NCI-H2081 treated with DMSO at 0.1 percent for 48 hours (cell line): ENCODE data around the gene UNC5C.

Source experiments
- DNase-seq: peaks from one replicate; lab custom pipeline; 2025; lab: John Stamatoyannopoulos, UW

Gene UNC5C

DNA sequence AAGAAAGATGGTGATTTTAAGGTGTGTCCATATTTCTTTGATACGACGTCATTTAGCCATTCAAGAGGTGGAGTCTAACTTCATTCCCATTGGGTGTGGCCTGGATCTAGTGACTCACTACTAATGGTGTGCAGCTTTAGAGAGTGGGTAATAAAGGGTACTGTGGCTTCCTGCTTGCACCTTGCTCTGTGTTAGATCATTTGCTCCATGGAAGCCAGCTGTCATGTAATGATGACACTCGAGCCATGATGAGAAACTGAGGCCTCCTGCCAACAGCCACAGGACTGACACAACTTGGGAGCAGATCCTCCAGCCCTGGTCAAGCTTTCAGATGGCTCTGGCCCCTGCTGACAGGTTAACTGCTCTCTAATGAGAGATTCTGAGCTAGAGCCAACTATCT lies 82.0 kb downstream of the UNC5C start:
- DNase-seq: no peak

DNA sequence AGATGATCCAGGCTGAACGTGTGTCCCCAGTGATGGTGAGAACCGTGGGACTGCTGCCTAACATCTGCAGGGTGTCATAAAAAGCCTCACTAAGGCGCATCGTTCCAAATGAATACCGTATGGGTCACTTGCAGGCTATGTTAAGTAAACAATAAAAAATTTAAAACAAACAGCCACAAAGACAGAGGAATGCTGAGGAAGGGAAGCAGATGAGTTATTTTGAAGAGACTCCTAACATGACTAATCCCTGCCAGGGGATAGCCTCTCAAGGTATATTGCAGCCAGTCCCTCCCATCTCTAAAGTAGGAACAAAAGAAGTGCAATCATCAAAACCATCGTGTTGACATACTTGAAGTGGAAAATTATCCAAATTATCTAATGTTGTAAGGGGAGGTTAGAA lies 83.8 kb downstream of the UNC5C start:
- no peak for DNase-seq

GRCh38 chr4:95462921-95463320 lies 85.9 kb downstream of the UNC5C start:
- DNase-seq: no peak

GRCh38 chr4:95457353-95457752 lies 91.4 kb downstream of the UNC5C start:
- no peak for DNase-seq

DNA sequence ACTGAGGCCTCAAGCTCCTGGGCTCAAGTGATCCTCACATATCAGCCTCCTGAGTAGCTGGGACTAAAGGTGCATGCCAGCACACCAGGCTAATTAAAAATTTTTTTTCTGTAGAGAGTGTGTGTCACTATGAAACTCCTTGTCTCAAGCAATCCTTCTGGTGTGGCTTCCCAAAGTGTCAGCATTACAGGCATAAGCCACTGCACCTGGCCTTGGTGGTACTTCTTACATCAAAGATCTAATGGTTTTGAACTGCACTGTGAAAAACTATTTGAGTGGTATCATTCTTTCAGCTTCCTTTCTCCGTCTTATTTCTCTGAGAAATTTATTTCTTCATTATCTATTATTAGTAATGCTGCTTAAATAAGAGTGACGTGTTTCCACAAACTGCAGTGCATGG lies 98.5 kb downstream of the UNC5C start:
- no peak for DNase-seq

- no peak for DNase-seq
These were observed 102.6 kb downstream of the UNC5C start for GRCh38 chr4:95446173-95446572.

- DNase-seq: no peak
These were observed 103.5 kb downstream of the UNC5C start for GRCh38 chr4:95445251-95445650.

GRCh38 chr4:95444812-95445211 lies 104.0 kb downstream of the UNC5C start:
- no peak for DNase-seq

- no peak for DNase-seq
These were observed 108.9 kb downstream of the UNC5C start for GRCh38 chr4:95439896-95440295.

- DNase-seq: no peak
These were observed 109.7 kb downstream of the UNC5C start for GRCh38 chr4:95439071-95439470.

- no peak for DNase-seq
These were observed 116.3 kb downstream of the UNC5C start for GRCh38 chr4:95432466-95432865.

GRCh38 chr4:95431678-95432077 lies 117.1 kb downstream of the UNC5C start:
- no peak for DNase-seq

GRCh38 chr4:95429416-95429815 lies 119.4 kb downstream of the UNC5C start:
- DNase-seq: no peak

DNA sequence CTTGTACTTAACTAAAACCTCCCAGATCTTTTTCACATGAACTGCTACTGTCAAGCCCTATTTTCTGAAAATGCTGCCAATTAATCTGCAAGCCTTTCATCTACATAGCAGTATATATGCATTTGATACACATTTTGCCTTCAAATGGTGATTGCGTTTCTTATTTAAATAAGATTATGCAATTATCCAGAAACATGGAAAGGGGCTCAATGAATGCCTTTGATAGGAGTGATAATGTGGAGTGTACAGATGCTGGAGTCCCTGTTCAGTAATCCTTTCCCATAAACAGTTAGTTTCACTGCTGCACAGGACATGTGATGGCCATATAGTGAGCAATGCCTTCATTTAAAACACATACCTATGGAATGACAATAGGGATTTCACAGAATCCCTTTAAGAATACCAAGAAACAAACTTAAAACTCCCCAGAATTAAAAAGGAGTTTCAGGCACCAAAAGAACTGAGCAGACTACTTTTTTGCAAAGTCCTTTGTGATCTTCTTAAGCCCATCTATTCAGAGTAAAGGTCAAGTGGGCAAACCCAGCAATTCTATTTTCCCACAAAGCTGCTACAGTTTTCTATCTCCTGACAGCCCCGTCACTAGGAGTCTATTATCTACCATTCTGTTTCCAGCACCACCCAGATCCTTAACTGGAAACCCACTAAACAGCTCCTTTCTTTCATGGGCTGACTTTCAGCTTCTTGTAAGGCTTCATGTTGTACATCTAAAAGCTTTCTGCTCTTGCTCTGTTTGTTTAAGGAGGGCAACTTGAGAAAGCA lies 120.3 kb downstream of the UNC5C start:
- no peak for DNase-seq

DNA sequence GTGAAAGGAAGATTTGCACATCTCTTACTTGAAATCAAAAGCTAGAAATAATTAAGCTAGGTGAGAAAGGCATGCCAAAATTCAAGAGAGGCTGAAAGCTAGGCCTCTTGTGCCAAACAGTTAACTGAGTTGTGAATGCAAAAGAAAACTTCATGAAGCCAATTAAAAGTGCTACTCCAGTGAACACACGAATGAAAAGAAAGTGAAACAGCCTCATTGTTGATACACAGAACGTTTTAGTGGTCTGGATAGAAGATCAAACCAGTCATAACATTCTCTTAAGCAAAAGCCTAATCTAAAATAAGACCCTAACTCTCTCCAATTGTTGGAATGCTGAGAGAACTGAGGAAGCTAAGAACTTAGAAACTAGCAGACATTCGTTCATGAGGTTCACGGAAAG lies 122.3 kb downstream of the UNC5C start:
- DNase-seq: no peak

DNA sequence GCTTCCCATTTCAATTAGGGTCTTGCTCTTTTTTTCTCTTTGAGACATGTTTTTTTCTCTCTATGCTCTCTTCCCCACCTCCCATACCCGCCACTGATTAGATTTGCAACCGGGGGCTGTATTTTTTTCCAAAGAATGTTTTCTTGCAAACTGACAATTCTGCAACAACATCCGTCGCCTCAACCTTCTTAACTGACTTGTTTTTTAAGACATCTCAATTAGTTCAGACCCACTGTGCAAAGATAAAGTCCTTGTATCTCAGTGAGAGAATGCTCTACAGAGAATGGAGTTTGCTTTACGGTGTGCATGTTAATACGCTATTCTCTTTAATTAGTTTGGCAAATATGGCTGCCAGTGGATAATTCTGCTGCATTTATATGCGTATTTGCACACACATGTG lies 126.3 kb downstream of the UNC5C start:
- no peak for DNase-seq

GRCh38 chr4:95421869-95422268 lies 126.9 kb downstream of the UNC5C start:
- DNase-seq: no peak

DNA sequence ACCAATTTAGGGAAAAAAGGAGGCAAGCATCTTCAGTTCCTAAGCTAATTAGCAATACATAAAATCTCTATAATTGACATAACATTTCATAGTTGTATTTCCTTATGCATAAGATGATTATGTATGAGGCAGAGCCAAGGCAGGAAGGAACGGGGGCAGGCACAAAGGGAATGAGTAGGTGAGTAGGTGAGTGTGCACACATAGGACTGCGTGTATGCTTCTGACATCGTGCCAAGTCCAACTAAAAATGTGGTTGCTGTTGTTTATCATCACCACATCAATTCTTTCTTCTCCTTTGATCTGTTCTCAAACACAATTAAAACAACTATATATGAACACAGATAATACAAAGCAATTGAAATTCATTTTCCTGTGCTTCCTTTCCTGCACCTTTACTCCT lies 131.2 kb downstream of the UNC5C start:
- no peak for DNase-seq

GRCh38 chr4:95415346-95415771 lies 133.4 kb downstream of the UNC5C start:
- DNase-seq: no peak

DNA sequence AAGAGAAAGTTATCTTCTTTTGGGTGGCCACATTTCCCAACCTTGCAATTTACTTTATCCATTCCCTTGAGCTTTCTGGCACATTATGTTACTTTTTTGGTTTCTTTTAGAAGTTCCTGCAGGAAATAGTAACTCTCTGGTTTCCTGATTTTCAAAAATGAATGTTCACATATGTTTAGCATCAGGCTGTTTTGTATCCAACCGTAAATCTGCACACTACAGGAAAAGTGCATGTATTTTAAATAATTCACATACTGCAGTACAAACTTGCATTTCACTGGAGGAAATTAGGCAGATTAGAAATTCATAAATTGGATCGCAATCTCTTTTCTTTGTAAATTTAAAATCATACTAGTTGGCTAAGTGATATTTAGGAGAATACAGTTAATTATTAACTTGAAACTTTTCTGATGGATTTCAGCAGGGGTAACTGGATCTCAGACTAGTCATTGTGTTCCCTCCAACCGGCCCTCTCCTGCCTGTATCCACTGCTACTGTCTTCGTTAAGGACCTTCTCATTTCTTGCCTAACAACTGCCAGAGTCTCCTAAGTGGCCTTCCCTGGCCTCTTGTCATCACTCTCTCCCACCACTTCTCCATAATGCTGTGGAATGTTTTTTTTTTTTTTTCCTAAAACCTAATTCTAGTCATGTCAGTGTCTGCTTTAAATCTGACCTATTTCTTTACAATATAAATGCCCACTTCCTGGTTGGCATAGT lies 137.2 kb downstream of the UNC5C start:
- DNase-seq: no peak

GRCh38 chr4:95410387-95410977 lies 138.3 kb downstream of the UNC5C start:
- DNase-seq: no peak

- DNase-seq: no peak
These were observed 139.0 kb downstream of the UNC5C start for GRCh38 chr4:95409750-95410149.

DNA sequence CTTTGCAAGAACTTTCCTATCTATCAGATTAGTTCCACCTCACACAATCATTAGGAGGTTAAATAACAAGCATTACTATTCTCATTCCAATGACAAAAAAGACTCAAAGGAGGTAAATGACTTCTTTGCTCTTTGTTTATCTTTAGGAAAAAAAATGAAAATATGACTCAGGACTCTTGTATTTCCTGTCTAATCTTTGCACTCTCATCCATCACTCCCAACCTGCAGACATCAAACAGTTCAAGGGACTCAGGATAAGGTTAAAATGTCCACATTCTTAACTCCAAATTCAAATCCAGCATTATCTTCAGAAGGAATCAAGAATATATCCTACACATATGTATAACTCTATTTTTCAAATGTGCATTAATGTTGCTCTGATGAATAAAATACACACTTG lies 139.6 kb downstream of the UNC5C start:
- DNase-seq: no peak
